M059J (cell line): Measurements from ENCODE around the gene KCNRG. TPM values are rescaled to one million over a fixed set of nuclear protein-coding genes. Genes with fewer than 3 reads are reported as not detected.
"Not testable (repeated sequence)": the region's sequence is repeated elsewhere in the genome, so short reads cannot be mapped to it uniquely, and the experiment has no call there.

Source experiments
- DNase-seq: peaks from one replicate; pipeline ENCODE4 v3.0.0-alpha.2; 2012; ENCODE audit warnings: low read depth
- total RNA-seq: library from RNA; depleted of rRNA; stranded (reverse); fragments of >200 nt; shearing (Covaris generic); gene quantifications from 2 replicates; pipeline ENCODE4 v1.2.3, GENCODE V29; 2014; rRNA removed

KCNRG gene, protein sequence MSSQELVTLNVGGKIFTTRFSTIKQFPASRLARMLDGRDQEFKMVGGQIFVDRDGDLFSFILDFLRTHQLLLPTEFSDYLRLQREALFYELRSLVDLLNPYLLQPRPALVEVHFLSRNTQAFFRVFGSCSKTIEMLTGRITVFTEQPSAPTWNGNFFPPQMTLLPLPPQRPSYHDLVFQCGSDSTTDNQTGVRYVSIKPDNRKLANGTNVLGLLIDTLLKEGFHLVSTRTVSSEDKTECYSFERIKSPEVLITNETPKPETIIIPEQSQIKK
- total RNA-seq: 0.17 and 1.4 TPM in 2 replicates

DNA sequence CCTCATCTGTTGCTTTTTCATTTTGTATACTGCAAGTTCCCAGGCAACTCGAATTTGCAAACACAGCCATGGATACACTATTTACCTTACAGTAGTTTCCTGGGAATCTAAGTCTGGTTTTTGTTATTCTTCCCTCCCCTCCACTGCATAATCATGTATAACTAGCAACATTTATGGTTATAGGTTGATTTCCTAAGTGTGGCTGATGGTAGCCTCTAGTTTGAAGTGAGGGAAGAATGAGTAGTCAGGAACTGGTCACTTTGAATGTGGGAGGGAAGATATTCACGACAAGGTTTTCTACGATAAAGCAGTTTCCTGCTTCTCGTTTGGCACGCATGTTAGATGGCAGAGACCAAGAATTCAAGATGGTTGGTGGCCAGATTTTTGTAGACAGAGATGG, at the start of gene KCNRG:
Gene KCNRG (plus strand): TSS at position 187 of the 400 bp plus-strand sequence. CDS start 50 bp downstream, at position 237.
- peak; percentile 18 for DNase-seq

DNA sequence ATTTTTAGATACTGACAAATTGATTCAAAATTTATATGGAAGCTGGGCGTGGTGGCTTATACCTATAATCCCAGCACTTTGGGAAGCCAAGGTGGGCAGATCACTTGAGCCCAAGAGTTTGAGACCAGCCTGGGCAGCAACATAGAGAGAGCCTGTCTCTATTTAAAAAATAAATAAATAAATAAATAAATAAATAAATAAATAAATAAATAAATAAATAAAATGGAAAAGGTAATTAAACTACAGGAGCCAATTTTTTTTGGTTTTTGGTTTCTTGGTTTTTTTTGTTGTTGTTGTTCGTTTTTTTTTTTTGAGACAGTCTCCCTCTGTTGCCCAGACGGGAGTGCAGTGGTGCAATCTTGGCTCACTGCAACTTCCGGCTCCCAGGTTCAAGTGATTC, 47.8 kb upstream of the KCNRG start:
- no peak for DNase-seq

GRCh38 chr13:49972709-49973108, 42.5 kb upstream of the KCNRG start:
- DNase-seq: no peak

GRCh38 chr13:49975826-49976225, 39.4 kb upstream of the KCNRG start:
- no peak for DNase-seq

GRCh38 chr13:49976314-49977258, 38.7 kb upstream of the KCNRG start:
- DNase-seq: peak; percentile 55

DNA sequence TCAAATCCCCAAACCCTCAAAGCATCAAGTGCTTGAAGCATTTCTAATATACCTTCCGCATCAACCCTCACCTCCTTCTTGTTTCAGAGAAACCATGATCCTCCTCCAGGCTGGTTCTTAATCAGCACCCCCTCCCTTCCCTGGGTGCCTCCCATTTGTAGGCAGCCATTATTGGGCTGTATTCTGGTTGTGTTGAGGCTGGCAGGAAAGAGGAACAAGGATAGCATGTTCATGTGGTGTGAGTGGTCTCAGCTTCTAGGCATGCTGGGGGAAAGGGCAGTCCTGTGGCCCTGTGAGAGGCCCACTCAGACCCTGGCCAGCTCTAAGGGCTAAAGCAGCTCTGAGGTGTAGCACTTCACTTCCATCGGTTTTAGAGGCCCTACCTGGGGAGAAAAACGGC, 37.3 kb upstream of the KCNRG start:
- DNase-seq: no peak

- DNase-seq: no peak
Observed at GRCh38 chr13:49980266-49980665, 35.0 kb upstream of the KCNRG start.

- no peak for DNase-seq
Observed at GRCh38 chr13:49985129-49985528, 30.1 kb upstream of the KCNRG start.

GRCh38 chr13:49986471-49986870, 28.8 kb upstream of the KCNRG start:
- no peak for DNase-seq

GRCh38 chr13:49990612-49991011, 24.6 kb upstream of the KCNRG start:
- not testable (repeated sequence) for DNase-seq

GRCh38 chr13:49993111-49993510, 22.1 kb upstream of the KCNRG start:
- DNase-seq: no peak

DNA sequence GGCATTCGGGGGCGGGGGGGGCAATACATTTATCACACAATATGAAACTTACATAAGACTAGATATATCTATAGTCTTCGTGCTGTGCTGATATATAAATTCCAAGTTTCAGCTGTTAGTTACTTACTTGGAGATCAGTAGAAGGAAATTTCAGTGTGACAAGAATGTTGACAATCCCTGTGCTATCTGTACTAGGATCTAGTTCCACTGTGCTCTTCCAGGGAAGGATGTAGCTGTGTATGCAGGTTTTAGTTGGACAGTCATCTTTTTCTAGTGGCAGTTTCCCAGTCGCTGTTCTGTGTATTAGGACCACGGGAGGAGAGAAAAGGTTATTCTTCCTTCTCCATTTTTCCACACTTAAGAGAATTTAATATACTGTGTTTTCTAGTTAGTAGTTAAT, 21.6 kb upstream of the KCNRG start:
- no peak for DNase-seq

- DNase-seq: no peak
Observed at GRCh38 chr13:49995625-49996101, 19.6 kb upstream of the KCNRG start.

- peak; percentile 78 for DNase-seq
Observed at GRCh38 chr13:49996161-49996915, 18.9 kb upstream of the KCNRG start.

- DNase-seq: peak; percentile 85
Observed at GRCh38 chr13:49996951-49997895, 18.0 kb upstream of the KCNRG start, which contains the start of gene TRIM13. TRIM13 (plus strand) TSS chr13:49997042; CDS start chr13:50011941, 14,899 bp downstream.

DNA sequence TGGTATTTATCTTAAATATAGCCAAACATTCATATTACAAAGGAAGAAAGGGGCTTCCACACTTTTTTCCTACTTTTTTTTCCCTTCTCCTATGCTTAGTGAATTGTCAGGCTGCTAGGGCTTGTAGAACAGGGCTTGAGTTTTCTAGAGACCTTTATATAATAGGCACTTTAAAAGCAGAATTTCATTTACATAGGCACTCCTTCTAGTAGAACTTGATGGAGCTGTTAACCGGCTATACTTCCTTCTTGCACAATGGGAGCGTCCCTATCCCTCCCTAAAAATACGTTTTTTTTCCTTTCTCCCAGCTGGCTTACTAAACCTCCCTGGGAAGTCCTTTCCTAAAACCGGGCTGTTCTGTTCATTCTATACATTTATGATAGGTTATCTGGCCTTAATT, 17.3 kb upstream of the KCNRG start:
- DNase-seq: no peak

GRCh38 chr13:49998714-49999624, 16.3 kb upstream of the KCNRG start:
- DNase-seq: no peak

DNA sequence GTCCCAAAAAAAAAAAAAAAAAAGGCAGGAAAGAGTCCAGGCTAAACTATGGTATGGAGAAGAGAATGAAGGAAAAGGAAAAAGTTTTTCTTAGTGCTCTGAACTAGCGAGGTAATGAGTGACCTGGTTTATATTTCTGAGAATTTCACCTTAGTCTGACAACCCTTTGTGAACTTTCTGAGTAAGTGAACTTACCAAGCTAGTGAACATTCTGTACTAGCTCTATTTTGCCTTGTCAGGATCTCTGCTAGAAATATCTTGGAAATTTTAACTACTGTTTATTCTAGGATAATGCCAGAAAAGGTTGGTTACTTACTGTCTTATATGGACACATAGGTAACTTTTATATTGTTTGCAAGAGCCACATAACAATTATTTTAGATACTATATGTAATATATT, 14.0 kb upstream of the KCNRG start:
- no peak for DNase-seq

DNA sequence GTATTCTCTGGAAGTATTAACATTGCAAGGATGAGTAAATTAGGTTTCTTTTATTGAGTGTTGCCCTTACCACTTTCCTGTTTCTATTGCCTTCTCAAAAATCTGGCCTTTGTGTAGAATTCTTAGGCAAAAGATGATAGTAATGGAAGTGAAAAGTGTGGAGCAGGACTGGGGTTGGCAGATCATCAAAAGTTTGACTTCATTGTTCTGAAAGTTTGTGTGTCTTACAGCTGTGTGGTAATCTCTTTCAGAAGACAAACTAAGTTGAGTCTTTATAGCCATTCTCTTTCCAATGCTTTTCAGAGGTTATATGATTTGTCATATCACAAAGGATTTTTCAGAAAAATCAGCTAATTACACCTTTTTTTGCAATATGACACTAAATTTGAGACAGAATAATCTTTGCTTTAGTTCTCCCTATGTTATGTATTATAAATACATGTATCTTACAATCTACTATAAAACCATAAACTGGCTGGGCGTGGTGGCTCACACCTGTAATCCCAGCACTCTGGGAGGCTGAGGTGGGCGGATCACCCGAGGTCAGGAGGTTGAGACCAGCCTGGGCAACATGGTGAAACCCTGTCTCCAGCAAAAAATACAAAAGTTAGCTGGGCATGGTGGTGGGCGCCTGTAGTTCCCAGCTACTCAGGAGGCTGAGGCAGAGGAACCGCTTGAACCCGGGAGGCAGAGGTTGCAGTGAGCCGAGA, 8.7 kb upstream of the KCNRG start:
- no peak for DNase-seq
